ENCODE results near the gene RASGRP3. TPM values are rescaled to one million over a fixed set of nuclear protein-coding genes. Genes with fewer than 3 reads are reported as not detected.

RASGRP3 gene
- total RNA-seq, 1 experiment from 2014 or later = 0.59 TPM

DNA sequence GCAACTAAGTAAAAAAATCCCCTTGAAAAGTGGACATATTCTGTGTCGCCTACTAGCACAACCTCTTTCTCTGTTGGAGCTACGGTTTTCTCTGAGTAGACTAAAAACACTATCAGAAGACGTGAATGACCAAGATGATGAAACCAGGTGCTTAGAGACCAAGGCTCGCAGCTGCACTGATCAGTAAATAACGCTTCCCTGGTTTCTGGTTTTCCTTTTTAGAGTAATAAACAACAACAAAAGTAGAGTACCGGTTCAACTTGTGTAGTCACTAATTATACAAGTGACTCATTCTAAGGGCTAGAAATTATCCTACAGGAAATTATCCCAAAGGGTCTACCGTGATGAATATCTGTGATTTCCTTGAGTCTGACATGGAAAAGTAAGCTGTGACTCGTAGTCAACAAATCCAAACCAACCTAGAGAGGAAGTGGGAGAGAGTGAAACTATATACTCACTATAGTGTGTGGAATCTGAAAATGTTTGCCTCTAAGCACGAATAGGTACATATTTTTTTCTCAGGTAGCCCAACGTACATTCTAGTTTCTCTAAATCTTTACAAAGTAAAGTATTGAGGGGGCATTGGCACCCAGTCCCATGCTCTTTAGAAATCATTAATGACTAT, 17.8 kb downstream of the RASGRP3 start:
- no peak for TF ChIP-seq ZNF274 (IDR thresholded peaks at IDR 0.05; ENCODE audit: low read depth, low read length)
- TF ChIP-seq, protein P1, sequence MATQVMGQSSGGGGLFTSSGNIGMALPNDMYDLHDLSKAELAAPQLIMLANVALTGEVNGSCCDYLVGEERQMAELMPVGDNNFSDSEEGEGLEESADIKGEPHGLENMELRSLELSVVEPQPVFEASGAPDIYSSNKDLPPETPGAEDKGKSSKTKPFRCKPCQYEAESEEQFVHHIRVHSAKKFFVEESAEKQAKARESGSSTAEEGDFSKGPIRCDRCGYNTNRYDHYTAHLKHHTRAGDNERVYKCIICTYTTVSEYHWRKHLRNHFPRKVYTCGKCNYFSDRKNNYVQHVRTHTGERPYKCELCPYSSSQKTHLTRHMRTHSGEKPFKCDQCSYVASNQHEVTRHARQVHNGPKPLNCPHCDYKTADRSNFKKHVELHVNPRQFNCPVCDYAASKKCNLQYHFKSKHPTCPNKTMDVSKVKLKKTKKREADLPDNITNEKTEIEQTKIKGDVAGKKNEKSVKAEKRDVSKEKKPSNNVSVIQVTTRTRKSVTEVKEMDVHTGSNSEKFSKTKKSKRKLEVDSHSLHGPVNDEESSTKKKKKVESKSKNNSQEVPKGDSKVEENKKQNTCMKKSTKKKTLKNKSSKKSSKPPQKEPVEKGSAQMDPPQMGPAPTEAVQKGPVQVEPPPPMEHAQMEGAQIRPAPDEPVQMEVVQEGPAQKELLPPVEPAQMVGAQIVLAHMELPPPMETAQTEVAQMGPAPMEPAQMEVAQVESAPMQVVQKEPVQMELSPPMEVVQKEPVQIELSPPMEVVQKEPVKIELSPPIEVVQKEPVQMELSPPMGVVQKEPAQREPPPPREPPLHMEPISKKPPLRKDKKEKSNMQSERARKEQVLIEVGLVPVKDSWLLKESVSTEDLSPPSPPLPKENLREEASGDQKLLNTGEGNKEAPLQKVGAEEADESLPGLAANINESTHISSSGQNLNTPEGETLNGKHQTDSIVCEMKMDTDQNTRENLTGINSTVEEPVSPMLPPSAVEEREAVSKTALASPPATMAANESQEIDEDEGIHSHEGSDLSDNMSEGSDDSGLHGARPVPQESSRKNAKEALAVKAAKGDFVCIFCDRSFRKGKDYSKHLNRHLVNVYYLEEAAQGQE (IDR thresholded peaks at IDR 0.05; ENCODE audit: low read depth) = no peak
- no peak for TF ChIP-seq TCF7L2 (IDR thresholded peaks at IDR 0.05; ENCODE audit: borderline replicate concordance, extremely low read depth, insufficient read depth, insufficient read length)
- TF ChIP-seq, protein P2, sequence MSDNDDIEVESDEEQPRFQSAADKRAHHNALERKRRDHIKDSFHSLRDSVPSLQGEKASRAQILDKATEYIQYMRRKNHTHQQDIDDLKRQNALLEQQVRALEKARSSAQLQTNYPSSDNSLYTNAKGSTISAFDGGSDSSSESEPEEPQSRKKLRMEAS (IDR thresholded peaks at IDR 0.05) = no peak
- no peak for TF ChIP-seq RAD21 (IDR thresholded peaks at IDR 0.05; ENCODE audit: low read depth)
- no peak for TF ChIP-seq SIN3A (IDR thresholded peaks at IDR 0.05; ENCODE audit: low read depth)
- TF ChIP-seq, protein P3, sequence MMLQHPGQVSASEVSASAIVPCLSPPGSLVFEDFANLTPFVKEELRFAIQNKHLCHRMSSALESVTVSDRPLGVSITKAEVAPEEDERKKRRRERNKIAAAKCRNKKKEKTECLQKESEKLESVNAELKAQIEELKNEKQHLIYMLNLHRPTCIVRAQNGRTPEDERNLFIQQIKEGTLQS (IDR thresholded peaks at IDR 0.05) = no peak
- TF ChIP-seq JUND (IDR thresholded peaks at IDR 0.05) = no peak
- no peak for TF ChIP-seq CEBPB (IDR thresholded peaks at IDR 0.05; ENCODE audit: low read depth)
- Histone ChIP-seq H3K4me2 (ENCODE audit: low read length) (0 out of 2 replicates have a peak overlapping the region, but pooled peaks have one; percentile 2), H3K4me3 (replicated peaks in 1 of 2; ENCODE audit: low read depth in 1 of 2, low read length in 2 of 2) (no peak overlapping the region), H3K27me3 (ENCODE audit: insufficient read depth, low read length) (no peaks in the 10 kb centered on the region), H3K27ac (ENCODE audit: low read depth, low read length) (no peak overlapping the region), H3K4me1 (ENCODE audit: control insufficient read depth in 1 of 2, insufficient read depth in 2 of 2, low read length in 2 of 2) (peaks cover 0 to 3% of the 10 kb centered on the region in 2 experiments; a peak in 1 of 4 replicates), H3K9me2 (ENCODE audit: insufficient read depth) (no peaks in the 10 kb centered on the region), H3K9me3 (ENCODE audit: control insufficient read depth in 1 of 2, insufficient read depth in 1 of 2, low read depth in 1 of 2, low read length in 2 of 2) (no peaks in the 10 kb centered on the region), H2AFZ (ENCODE audit: low read depth, low read length, poor library complexity, severe bottlenecking) (no peak overlapping the region), H3K79me2 (ENCODE audit: insufficient read depth, low read length) (no peaks in the 10 kb centered on the region), H4K20me1 (ENCODE audit: insufficient read depth) (no peaks in the 10 kb centered on the region), H3K9ac (ENCODE audit: low read length) (no peak overlapping the region), H3K36me3 (ENCODE audit: control insufficient read depth in 1 of 2, insufficient read depth in 2 of 2, low read length in 2 of 2) (no peaks in the 10 kb centered on the region)
- RAD21 ChIA-PET (ENCODE audit: low non-redundant PET in 1 of 2, low total read pairs in 2 of 2, uncharacterized antibody in 2 of 2, unreplicated experiment in 2 of 2) = no interaction called here
- POLR2A ChIA-PET = no interaction called here
- DNase-seq (ENCODE audit: low read depth, low spot score) (no peak), ATAC-seq (no peak)
- CTCF ChIA-PET = no interaction called here
- intact Hi-C loops (cut with micrococcal nuclease) = no loop called here
- BruUV-seq (replicated peaks) = no TSS peak

Measured in HCT116 (cell line).